Tongue (tissue), 2 donors: ENCODE measurements around the gene KYAT1. TPM values are rescaled to one million over a fixed set of nuclear protein-coding genes. Genes with fewer than 3 reads are reported as not detected.

Source experiments
- DNase-seq: peaks from one replicate; pipeline ENCODE4 v3.0.0-alpha.2; 2015
- total RNA-seq: library from RNA; depleted of rRNA; stranded (reverse); fragments of >200 nt; gene quantifications from one replicate; pipeline ENCODE4 v1.2.3, GENCODE V29; 2014

The KYAT1 gene
- total RNA-seq, 1 donor from 2014 or later, result 7.3 TPM

DNA sequence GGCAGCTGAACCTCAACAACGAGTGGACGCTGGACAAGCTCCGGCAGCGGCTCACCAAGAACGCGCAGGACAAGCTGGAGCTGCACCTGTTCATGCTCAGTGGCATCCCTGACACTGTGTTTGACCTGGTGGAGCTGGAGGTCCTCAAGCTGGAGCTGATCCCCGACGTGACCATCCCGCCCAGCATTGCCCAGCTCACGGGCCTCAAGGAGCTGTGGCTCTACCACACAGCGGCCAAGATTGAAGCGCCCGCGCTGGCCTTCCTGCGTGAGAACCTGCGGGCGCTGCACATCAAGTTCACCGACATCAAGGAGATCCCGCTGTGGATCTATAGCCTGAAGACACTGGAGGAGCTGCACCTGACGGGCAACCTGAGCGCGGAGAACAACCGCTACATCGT, 26.6 kb upstream of the KYAT1 start:
- DNase-seq, result no peak

DNA sequence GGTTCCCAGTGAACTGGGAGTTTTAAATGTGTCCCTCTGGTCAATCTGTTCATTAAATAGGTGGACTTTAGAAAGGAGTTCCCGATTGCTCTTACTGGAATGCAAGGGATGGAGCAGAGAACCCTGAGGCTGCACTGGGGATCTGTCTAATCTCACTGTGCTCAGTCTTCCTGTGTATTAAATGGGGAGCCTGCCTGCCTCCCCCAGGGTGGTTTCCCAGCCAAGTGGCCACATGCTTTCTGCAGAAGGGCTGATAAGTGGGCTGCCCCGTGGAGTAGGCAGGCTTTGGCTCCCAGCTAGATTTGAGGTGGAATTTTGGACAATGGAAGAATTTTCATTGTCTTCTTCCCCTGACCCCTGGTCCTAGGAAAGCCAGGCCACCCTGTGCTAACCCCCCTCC, 25.0 kb upstream of the KYAT1 start:
- no peak for DNase-seq

DNA sequence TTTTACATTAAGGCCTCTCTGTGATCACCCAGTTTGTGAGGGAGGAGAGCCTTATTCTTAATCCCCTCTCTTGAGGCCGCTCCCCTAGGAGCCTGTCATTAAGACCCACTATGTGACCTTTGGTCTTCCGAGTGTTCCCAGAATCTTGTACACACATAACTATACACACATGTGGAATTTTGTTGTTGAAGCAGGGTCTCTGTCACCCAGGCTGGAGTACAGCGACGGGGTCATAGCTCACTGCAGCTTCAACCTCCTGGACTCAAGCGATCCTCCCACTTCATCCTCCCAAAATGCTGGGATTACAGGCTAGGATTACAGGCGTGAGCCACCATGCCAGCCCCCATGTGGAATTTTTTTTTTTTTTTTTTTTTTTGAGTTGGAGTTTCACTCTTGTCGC, 24.2 kb upstream of the KYAT1 start:
- DNase-seq, result no peak

DNA sequence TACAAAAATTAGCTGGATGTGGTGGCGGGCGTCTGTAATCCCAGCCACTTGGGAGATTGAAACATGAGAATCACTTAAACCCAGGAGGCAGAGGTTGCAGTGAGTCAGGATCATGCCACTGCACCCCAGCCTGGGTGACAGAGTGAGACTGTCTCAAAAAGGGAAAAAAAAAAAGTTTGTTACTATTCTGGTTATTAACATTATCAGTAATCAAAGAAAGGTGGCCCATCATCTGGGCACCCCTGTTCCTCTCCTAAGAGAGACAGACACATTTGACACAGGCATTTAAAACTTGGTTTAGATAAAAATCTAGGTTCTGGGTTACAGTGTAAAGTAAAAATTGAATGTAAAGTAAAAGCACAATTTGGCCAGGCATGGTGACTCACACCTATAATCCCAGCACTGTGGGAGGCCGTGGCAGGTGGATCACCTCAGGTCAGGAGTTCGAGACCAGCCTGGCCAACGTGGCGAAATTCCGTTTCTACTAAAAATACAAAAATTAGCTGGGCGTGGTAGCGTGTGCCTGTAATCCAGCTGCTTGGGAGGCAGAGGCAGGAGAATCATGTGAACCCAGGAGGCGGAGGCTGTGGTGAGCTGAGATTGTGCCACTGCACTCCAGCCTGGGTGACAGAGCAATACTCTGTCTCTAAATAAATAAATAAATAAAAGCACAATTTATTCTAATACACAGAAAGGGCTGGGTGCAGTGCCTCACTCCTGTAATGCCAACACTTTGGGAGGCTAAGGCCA, 22.3 kb upstream of the KYAT1 start:
- DNase-seq, result no peak

DNA sequence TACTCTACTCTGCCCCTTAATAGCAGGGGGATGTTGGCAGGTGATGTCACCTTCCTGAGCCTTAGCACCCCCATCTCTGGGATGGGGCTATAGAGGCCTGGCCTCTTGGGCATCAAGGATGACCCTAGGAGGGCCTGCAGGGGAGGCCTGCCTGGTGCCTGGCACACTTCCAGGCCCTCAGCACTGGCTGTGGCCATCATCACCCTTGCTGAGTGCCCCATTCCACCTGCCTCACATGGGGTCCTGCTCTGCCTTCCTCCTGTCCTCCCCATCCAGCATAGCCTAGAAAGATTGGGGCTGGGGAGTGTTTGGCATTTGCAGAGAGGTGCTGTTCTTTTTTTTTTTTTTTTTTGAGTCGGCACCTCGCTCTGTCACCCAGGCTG, 21.3 kb upstream of the KYAT1 start:
- DNase-seq, result no peak

DNA sequence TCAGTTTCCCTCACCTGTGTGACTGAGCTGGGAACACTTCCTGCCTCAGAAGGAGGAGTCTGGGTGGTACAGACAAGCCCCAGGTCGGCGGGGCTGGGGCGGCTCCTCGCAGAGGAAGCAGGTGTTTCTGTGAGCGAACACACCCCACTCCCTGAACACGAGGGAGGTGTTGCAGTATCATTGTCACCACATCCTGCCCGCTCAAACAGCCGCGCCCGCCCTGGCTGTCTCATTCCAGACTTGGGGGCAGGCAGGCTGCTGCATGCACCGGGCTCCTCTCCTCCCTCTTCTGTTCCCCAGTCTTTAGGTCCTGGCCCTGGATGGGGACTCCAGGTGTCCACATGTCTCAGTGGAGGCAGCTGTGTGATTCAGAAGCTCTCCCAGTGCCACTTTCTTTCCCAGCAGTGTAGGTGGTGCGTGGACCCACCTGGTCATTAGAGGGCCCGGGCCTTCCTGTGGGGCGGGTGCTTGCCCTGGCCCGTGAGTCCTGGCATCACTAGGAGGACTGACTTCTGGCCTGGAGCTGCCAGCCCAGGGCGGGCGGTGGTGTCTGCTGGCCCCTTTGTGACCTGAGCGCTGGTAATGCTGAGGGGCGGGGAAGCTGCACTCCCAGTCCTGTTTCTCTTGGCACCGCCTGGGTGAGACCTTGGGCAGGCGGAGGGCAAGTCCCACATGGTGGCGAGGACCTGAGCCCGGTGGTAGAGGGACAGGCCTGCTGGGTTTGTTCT, 20.8 kb upstream of the KYAT1 start:
- peak; percentile 70 for DNase-seq

DNA sequence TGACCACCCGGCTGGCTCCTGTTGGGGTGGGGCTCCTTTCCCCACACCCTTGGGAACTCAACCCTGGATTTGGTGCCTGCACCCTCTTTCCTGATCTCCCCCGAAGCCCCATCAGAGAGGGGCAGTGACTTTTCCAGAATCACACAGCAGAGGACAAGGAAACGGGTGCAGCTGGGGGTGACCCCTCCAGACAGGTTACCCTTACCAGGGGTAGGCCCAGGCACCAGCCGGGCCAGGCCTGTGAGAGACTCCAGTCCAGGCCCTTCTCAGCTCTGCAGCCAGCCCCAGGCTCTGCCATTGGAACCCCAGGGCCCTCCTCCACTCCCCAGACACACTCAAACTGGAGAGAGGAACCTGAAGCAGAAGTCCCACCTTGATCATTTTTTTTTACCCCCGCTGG, 20.1 kb upstream of the KYAT1 start:
- DNase-seq, result no peak

DNA sequence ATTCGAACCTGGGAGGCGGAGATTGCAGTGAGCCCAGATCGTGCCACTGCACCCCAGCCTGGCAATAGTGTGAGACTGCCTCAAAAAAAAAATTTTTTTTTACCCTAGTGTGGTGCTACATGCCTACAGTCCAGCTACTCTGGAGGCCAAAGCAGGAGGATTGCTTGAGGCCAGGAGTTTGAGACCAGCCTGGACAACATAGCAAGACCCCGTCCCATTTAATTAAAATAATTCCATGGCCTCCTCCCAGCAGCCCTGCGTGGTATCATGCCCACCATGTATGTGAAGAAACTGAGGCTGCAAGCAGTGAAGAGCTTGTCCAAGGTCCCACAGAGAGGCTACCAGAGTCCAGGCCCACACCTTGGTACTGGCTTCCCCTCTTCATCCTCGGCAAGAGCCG, 19.6 kb upstream of the KYAT1 start:
- DNase-seq, result no peak

DNA sequence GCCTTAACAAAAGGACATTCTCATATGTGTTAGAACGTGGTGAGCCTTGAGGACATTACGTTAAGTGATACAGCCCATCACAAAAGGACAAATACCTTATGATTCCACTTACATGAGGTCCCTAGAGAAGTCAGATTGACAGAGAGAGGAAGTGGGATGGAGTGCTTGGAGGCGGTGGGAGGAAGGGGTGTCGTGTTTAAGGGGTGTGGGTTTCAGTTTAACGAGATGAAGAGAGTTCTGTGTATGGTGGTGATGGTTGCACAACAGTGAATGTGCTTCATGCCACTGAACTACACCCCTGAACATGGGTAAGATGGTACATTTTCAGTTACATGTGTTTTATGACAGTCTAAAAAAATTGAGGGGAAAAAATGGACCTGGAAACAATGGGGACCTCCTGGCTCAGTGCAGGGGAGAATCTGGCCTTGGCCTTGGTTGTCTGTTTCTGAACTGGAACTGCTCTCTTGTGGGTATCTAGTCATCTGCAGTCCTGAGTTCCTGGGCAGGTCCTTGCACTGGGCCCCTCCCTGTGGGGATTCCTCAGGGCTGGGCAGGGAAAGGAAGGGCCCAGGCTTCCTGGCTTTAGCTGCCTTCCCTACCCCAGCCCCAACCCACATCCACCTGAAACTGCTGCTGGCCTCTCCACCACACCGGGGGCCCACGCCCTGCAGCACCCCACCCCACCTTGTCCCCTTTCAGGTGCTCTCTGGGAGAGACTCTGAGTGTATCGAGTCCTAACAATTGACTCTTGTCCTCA, 18.0 kb upstream of the KYAT1 start:
- no peak for DNase-seq

DNA sequence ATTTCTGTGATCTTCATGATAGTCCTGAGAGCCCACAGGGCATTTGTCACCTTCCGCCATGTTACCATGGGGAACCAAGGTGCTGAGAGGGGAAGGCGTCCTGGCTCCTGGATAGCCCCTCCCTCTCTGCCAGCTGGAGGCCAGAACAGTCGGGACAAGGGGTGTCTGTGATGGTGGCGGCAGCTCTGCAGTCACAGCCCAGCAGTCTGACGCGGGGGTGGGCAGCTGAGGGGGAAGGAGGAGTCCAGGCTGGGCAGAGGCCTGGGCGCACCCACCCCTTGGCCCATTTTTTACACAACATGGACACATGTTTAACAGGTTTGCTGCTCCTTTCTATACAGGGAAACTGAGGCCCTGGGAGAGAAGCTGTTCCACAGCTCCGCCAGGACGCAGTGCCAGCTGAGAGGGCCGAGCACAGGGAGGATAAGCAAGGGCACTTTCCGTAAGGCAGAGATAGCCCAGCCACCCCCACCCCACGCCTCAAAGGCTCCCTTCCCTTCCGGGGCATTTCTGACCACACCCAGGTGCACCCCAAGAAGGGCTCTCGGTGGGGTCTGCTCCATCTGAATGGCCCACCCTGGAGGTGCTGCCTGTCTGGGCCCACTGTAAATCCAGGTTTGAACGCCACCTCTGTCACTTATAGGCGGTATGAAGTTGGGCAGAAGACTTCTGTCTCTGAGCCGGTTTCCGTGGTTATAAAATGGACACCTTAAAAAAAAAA, 17.3 kb upstream of the KYAT1 start:
- DNase-seq, result no peak

DNA sequence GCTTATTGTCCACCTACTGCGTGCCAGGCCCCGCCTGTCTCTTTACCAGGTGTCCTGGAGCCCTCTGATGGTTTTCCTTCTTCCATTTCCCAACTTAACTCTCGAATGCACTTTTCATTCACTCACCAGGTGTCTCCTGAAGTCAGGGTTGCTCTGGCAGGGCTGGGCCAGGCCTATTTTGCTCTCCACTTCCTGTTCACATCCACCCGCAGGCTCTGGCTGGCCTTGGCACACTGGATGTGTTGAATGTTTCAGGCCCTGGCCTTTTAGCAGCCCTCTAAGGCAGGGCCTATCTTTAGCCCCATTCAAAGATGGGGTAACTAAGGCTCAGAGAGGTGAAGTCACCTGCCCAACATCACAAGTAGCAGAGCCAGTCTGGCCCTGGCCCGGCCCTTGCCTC, 16.6 kb upstream of the KYAT1 start:
- DNase-seq, result no peak

DNA sequence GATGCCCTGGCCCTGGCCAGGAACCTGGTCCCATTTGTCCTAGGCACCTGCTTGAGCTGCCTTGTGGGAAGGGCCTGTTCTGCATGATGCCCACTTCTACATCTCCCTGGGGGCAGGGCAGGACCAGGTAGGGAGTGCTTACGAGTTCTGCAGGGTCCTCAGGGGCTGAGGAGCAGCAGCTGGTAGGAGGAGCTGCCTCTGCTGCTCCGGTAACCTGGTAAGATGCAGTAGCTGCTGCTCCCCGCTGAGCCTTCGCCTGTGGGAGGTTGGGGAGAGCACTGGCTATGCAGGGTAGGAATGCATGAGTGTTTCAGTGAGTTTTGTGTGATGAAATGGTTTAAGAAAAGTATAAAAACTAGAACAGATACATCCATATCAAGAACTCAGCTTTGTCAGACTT, 13.8 kb upstream of the KYAT1 start:
- DNase-seq, result no peak

DNA sequence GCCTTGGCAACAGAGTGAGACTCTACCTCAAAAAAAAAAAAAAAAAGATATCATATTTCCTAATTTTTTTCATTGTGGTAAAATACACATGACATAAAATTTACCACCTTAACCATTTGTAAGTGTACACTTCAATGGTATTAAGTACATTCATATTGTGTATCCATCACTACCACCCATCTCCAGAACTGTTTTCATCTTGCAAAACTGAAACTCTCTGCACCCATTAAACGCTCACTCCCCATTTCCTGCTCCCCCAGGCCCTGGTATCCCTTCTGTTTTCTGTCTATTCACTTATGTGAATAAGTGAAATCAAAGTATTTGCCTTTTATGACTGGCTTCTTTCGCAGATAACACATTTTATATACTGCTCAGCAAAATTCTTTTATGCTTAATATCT, 13.0 kb upstream of the KYAT1 start:
- no peak for DNase-seq

DNA sequence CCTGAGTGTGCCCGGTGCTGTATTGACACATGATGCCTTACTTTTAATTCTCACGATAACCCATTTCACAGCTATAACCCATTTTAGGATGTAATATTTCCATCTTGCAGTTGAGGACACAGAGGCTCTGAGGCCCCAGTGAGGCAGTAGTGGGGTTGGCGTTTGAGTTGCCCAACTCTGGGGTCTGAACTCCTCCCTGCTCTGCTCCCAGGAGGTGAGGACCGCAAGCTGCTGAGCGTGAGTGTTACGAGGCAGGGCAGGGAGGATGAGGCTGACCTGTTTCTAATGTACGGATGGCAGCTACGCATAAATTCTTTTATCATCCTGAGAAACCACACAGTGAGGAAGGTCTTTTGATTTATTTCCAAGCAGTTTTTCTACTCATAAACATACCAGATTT, 11.6 kb upstream of the KYAT1 start:
- DNase-seq, result no peak

DNA sequence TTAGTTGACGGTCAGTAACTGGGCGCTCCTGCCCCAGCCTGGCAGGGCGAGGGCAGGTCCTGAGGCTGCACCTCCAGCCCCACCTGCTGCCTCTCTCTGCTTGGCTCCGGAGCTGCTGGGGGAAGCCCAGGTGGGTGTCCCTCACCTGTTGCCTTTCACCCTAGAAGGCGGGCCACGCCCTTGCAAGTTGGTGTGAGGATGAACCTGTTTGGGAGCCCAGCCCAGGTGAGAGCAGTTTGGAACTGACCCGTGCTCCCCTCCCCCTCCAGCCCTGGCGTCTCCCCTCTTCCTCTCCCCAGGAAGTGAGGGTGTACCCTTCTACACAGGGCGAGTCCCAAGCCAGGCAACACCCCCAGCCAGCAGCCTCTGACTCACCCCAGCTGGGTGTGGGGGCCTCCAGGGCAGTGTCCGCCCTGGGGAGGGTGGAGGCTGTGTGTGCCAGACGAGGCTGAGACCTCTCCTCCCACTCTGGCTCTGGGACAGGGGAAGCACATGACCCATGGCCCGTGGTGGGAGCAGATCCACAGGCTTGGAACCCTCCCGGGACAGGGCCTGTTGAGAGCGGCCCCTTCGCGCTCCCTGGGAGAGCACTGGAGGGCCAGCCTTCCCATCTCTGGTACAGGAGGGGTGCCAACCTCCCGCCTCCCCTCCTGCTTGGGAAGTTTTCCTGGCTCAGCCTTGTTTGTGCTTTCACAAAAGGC, 10.6 kb upstream of the KYAT1 start:
- DNase-seq, result peak; percentile 58

DNA sequence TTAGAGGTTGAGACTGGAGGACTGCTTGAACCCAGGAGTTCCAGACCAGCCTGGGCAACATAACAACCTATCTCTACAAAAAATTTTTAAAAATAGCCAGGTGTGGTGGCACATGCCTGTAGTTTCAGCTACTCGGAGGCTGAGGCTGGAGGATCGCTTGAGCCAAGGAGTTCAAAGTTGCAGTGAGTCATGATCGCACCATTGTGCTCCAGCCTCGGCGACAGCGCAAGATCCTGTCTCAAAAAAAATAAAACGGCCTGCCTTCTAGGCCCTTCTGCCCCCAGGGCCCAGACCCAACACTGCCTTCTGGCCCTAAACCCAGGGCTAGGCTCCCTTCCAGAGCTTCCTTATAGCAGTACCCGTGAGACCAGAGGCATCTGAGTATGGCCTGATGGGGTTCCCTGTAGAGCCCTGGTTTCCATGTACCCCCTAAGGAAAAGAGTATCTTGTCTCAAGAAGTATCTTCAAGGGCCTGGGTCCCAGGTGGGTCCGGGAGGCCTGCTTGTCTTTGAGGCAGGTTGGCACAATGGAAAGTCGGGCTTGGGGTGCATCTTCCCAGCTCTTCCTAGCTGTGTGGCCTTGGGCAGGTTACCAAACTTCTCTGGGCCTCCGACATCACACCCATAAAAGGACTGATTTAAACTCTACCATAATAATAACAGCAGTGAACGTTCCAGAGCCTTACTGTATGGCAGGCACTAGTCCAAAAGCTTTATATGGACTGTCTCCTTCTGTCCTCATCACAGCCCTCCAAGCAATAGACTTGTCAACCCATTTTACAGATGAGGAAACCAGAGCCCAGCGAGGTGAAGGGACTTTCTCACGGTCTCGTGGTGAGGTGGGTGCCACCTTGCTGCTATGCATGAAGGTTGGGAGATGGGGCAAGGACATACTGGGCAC, 9.8 kb upstream of the KYAT1 start:
- no peak for DNase-seq

DNA sequence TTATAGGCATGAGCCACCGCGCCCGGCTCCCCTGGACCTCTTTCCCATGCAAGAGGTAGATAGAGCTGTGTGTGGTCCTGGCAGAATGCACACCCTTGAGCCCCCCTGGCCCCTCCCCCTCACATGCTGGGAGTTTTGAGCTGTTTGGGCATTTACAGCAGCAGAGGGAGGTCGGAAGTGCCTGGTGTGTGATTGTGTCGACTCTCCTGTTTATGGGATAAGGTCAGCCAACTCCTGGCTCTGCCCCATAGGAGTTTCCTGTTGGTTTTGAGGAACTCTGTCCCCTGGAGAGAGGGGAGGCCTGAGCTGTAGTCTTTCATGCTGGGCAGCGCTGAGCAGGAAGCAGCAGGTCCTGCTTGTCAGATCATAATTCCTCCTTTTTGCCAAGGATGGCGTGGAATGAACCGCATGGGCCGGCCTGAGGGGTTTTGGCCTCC, 6.2 kb upstream of the KYAT1 start:
- no peak for DNase-seq

DNA sequence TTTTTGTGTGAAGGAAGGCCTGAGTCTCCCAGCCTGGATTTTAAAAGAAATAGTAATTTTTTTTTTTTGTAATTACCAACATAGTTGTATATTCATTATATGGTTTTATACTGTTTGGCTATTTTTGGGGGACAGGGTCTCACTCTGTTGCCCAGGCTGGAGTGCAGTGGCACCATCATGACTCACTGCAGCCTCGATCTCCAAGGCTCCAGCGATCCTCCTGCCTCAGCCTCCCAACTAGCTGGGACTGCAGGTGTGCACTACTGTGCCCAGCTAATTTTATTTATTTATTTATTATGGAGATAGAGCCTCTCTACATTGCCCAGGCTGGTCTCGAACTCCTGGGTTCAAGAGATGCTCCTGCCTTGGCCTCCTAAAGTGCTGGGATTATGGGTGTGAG, 5.3 kb upstream of the KYAT1 start:
- DNase-seq, result no peak

DNA sequence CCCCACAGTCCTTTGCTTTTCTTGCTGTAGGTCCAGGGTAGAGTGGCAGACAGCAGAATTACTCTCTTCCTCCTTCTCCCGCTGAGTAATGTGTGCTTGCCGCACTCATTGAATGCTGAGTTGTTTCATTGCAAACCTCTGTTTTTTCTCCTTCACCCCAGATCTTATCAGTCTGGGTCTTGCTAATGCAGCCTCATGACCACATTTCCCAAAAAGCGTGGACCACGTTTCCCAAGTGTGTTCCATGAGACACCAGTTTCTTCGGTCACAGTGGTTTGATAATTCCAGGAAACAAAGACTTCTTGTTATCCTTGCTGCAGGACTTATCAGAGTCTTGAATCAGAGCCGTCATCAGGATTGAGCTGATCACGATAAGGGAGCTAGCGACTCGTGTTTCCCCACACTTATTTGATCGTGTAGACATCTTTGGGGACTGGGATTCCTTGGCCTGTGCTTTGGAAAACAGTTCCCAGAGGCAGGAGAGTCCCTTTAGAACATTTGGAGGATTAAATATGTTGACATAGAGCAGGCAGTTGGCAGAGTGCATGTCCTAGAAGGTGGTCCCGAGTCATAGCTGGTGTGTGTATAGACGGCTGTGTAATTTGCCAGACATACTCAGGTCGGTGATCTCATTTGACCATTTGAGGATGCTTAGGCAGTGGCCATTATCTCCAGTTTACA, 4.6 kb upstream of the KYAT1 start:
- no peak for DNase-seq

DNA sequence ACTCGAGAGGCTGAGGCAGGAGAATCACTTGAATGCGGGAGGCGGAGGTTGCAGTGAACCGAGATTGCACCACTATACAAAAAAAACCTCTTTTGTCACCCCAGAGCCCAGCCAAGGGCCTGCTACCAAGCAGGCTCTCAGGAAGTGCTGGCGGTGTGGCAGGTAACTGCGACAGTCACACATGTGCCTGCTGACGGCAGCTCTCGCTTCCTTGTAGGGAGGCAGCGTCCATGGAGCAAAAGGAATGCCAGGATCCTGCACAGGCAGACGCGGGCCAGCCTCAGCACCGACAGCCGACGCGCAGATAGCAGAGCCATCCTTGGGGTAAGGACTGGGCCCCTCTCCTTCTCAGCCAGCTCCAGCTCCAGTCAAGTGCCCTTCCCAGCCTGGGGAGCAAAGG, 4.0 kb upstream of the KYAT1 start:
- DNase-seq, result no peak
